Hepatocyte (in vitro differentiated cells): Measurements from ENCODE around the gene MSANTD4. TPM values are rescaled to one million over a fixed set of nuclear protein-coding genes. Genes with fewer than 3 reads are reported as not detected.

Experiments used
- DNase-seq: peaks from one replicate; pipeline ENCODE4 v3.0.0-alpha.2; 2016; ENCODE audit warnings: low spot score
- H2AFZ ChIP-seq: fragments of 200-600 bp; sonication (generic); 2 replicates; pipeline ENCODE4 v1.6.0; 2016; ENCODE audit warnings: antibody characterized with exemption, mild to moderate bottlenecking
- H3K27ac ChIP-seq: fragments of 200-600 bp; sonication (generic); 2 replicates; pipeline ENCODE4 v1.5.1; 2016; ENCODE audit warnings: mild to moderate bottlenecking
- H3K27me3 ChIP-seq: fragments of 200-600 bp; sonication (generic); 2 replicates; pipeline ENCODE4 v1.6.1; 2016
- H3K36me3 ChIP-seq: fragments of 200-600 bp; sonication (generic); replicated peaks from 2 replicates; pipeline ENCODE4 v1.5.1; 2016; ENCODE audit warnings: low read depth; ENCODE audit not compliant: insufficient read depth
- H3K4me1 ChIP-seq: fragments of 200-600 bp; sonication (generic); 2 replicates; pipeline ENCODE4 v1.5.1; 2016; ENCODE audit warnings: mild to moderate bottlenecking, moderate library complexity; ENCODE audit not compliant: insufficient read depth
- H3K4me2 ChIP-seq: fragments of 200-600 bp; sonication (generic); 2 replicates; pipeline ENCODE4 v1.6.0; 2016
- H3K4me3 ChIP-seq: fragments of 200-600 bp; sonication (generic); 2 replicates; pipeline ENCODE4 v1.5.1; 2016; ENCODE audit warnings: mild to moderate bottlenecking
- H3K79me2 ChIP-seq: fragments of 200-600 bp; sonication (generic); 2 replicates; pipeline ENCODE4 v1.6.0; 2017; ENCODE audit warnings: mild to moderate bottlenecking
- H3K9me2 ChIP-seq: fragments of 200-600 bp; sonication (generic); replicated peaks from 2 replicates; pipeline ENCODE4 v1.6.0; 2017; ENCODE audit warnings: mild to moderate bottlenecking; ENCODE audit not compliant: insufficient read depth
- H3K9me3 ChIP-seq: fragments of 200-600 bp; sonication (generic); 2 replicates; pipeline ENCODE4 v1.5.1; 2016; ENCODE audit warnings: low read depth, mild to moderate bottlenecking
- H4K20me1 ChIP-seq: fragments of 200-600 bp; sonication (generic); 2 replicates; pipeline ENCODE4 v1.6.0; 2016; ENCODE audit warnings: mild to moderate bottlenecking; ENCODE audit not compliant: insufficient read depth, poor library complexity, severe bottlenecking
- EZH2 ChIP-seq: fragments of 200-600 bp; sonication (generic); IDR thresholded peaks from 2 replicates; pipeline ENCODE4 v1.6.1; 2016; ENCODE audit warnings: antibody characterized with exemption, mild to moderate bottlenecking, borderline replicate concordance
- EZH2phosphoT487 ChIP-seq: fragments of 200-600 bp; sonication (generic); IDR thresholded peaks from one replicate; pipeline ENCODE4 v1.6.1; 2018; ENCODE audit warnings: antibody characterized with exemption, mild to moderate bottlenecking, low read depth, moderate library complexity; ENCODE audit not compliant: unreplicated experiment, severe bottlenecking
- WGBS: methylation state at CpG from one replicate; pipeline ENCODE4 v1.1.6; 2016; ENCODE audit warnings: low lambda C conversion rate; ENCODE audit errors: missing lambda C conversion rate; 5-methylcytosine and 5-hydroxymethylcytosine counted together
- polyA plus RNA-seq: library from polyadenylated mRNA; unstranded; fragments of >200 nt; fragmentation: Nextera tagmentation; extraction: Ambion mirVana; gene quantifications from 2 replicates; pipeline ENCODE4 v1.2.1, GENCODE V29; 2016
- total RNA-seq: library from RNA; depleted of rRNA; stranded (reverse); fragments of >200 nt; gene quantifications from 2 replicates; pipeline ENCODE4 v1.2.3, GENCODE V29; 2014
- TF ChIP-seq, protein P1 (sequence below): fragments of 200-600 bp; sonication (generic); IDR thresholded peaks from 2 replicates; pipeline ENCODE4 v1.5.1; 2016; ENCODE audit warnings: antibody characterized with exemption, mild to moderate bottlenecking; ENCODE audit not compliant: poor library complexity

Gene MSANTD4
- total and polyA plus RNA-seq, 2 experiments from 2014 or later, result 8.0 to 32.6 TPM

DNA sequence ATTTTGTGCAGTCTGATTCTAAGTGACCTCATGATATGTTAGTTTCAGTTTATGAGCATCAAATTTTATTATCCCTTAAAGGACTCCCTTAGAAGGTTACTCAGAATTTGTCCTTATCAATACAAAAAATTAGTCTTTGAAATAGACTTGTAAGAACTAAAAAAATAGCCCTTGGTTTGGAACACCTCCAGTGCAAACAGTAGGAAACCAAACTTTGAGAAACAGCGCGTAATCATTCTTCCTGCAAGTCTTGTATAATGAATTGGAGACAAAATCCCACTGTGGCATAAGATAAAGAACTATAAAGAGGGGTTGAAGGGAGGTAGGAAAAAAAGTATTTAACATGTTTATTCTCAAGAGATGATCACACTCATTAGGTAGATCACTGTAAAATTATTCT, 10.8 kb upstream of the MSANTD4 start:
- DNase-seq, result no peak
- H3K4me1 ChIP-seq, result no peaks in the 10 kb centered on the region
- no peaks in the 10 kb centered on the region for H3K27me3 ChIP-seq
- 78% methylated on average over 2 of the region's 2 CpGs for WGBS
- H3K4me2 ChIP-seq, result no peak overlapping the region
- H4K20me1 ChIP-seq, result no peaks in the 10 kb centered on the region
- H3K36me3 ChIP-seq, result no peaks in the 10 kb centered on the region
- H3K9me2 ChIP-seq, result no peaks in the 10 kb centered on the region
- no peaks in the 10 kb centered on the region for H3K79me2 ChIP-seq
- TF ChIP-seq EZH2 (no peak), EZH2phosphoT487 (no peak)
- TF ChIP-seq, protein P1, sequence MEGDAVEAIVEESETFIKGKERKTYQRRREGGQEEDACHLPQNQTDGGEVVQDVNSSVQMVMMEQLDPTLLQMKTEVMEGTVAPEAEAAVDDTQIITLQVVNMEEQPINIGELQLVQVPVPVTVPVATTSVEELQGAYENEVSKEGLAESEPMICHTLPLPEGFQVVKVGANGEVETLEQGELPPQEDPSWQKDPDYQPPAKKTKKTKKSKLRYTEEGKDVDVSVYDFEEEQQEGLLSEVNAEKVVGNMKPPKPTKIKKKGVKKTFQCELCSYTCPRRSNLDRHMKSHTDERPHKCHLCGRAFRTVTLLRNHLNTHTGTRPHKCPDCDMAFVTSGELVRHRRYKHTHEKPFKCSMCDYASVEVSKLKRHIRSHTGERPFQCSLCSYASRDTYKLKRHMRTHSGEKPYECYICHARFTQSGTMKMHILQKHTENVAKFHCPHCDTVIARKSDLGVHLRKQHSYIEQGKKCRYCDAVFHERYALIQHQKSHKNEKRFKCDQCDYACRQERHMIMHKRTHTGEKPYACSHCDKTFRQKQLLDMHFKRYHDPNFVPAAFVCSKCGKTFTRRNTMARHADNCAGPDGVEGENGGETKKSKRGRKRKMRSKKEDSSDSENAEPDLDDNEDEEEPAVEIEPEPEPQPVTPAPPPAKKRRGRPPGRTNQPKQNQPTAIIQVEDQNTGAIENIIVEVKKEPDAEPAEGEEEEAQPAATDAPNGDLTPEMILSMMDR, result no peak
- H3K4me3 ChIP-seq, result no peak overlapping the region
- H3K9me3 ChIP-seq, result no peaks in the 10 kb centered on the region
- no peak overlapping the region for H3K27ac ChIP-seq
- H2AFZ ChIP-seq, result no peak overlapping the region

DNA sequence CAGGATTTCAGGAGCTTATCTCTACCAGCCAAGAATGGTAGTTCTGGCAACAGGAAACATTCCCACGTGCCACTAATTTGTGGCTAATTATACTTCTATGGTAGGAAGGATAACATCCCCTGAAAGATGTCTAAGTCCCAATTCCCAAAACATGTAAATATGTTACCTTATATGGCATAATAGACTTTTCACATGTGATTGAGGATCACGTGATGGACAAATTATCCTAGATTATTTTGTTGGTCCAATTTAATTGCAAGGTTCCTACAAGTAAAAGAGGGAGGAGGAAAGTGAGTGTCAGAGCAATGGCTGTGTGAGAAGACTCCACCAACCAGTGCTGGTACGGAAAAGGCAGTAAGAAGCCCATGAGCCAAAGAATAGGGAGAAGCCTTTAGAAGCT, 9.9 kb upstream of the MSANTD4 start:
- WGBS, result 83% methylated on average over 3 of the region's 3 CpGs
- Histone ChIP-seq H4K20me1 (no peaks in the 10 kb centered on the region), H3K4me1 (no peaks in the 10 kb centered on the region), H3K4me2 (no peak overlapping the region), H3K36me3 (no peaks in the 10 kb centered on the region), H3K27me3 (no peaks in the 10 kb centered on the region), H2AFZ (no peak overlapping the region), H3K9me3 (no peaks in the 10 kb centered on the region), H3K4me3 (no peak overlapping the region), H3K79me2 (no peaks in the 10 kb centered on the region), H3K9me2 (no peaks in the 10 kb centered on the region), H3K27ac (no peak overlapping the region)
- TF ChIP-seq EZH2phosphoT487 (no peak), EZH2 (no peak)
- TF ChIP-seq, protein P1, result no peak
- no peak for DNase-seq

DNA sequence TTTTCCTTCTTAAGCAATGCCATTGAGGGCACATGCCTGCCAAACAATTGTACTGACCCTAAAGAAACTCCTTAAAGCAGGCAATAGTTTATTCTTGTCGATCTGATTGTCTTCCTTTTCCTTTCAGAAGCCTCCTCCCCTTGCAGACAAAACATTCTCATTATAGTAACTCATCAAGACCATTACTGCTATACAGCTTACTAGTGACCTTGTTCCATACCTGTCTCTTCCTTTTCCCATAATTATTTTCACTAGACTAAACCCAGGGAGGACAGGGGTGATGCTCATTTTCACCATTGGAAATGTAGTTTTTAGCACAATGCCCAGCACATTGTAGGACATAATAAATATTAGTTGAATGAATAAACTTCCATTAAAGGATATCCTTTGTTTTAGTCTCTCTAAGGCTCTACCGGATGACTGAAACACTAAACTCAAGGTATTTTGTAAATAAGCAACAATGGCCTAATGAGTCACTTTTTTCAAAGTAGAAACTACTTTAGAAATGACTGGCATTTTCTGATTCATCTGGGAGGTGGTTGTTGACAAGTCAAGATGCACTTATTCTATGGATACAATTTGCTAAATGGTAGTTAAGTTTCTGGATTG, 9.3 kb upstream of the MSANTD4 start:
- H3K9me2 ChIP-seq, result no peaks in the 10 kb centered on the region
- no peaks in the 10 kb centered on the region for H3K9me3 ChIP-seq
- H3K79me2 ChIP-seq, result no peaks in the 10 kb centered on the region
- H3K27me3 ChIP-seq, result no peaks in the 10 kb centered on the region
- TF ChIP-seq, protein P1, result no peak
- no peak for TF ChIP-seq EZH2
- TF ChIP-seq EZH2phosphoT487, result no peak
- H2AFZ ChIP-seq, result no peak overlapping the region
- H3K4me3 ChIP-seq, result no peak overlapping the region
- DNase-seq, result no peak
- no peaks in the 10 kb centered on the region for H3K4me1 ChIP-seq
- no peaks in the 10 kb centered on the region for H4K20me1 ChIP-seq
- WGBS, result 79% methylated on average over 2 of the region's 2 CpGs
- no peak overlapping the region for H3K27ac ChIP-seq
- H3K4me2 ChIP-seq, result no peak overlapping the region
- H3K36me3 ChIP-seq, result no peaks in the 10 kb centered on the region

DNA sequence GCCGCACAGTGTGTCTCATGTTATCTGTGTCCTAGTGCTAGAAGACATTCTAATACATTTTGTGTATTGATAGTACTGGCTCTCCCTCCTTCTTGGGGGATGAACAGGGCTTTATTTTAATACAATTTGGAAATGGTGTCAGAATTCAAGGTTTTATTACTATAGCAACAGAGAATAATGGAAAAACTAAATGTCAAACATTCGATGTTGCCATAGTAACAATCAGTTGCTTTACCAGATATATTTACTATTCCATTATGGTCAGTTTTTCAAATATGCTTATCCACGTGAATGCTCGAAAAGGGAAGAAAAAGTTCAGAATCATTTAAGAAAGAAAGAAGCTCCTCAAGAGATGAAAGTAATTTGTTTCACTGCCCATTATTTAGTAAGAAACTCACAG, 8.6 kb upstream of the MSANTD4 start:
- no peaks in the 10 kb centered on the region for H3K9me3 ChIP-seq
- H3K4me2 ChIP-seq, result no peak overlapping the region
- H3K4me3 ChIP-seq, result no peak overlapping the region
- DNase-seq, result no peak
- H3K27me3 ChIP-seq, result no peaks in the 10 kb centered on the region
- 63% methylated on average over 4 of the region's 4 CpGs for WGBS
- no peaks in the 10 kb centered on the region for H4K20me1 ChIP-seq
- H3K4me1 ChIP-seq, result no peaks in the 10 kb centered on the region
- TF ChIP-seq EZH2, result no peak
- TF ChIP-seq, protein P1, result no peak
- TF ChIP-seq EZH2phosphoT487, result no peak
- H3K9me2 ChIP-seq, result no peaks in the 10 kb centered on the region
- no peak overlapping the region for H3K27ac ChIP-seq
- H3K79me2 ChIP-seq, result no peaks in the 10 kb centered on the region
- no peaks in the 10 kb centered on the region for H3K36me3 ChIP-seq
- no peak overlapping the region for H2AFZ ChIP-seq
